Right ventricle myocardium superior (tissue), 1 donor: ENCODE measurements around the gene ERP44. TPM values are rescaled to one million over a fixed set of nuclear protein-coding genes. Genes with fewer than 3 reads are reported as not detected.
"Not testable (repeated sequence)": the region's sequence is repeated elsewhere in the genome, so short reads cannot be mapped to it uniquely, and the experiment has no call there.

Experiments
- ATAC-seq: fragments of 200-7000 bp; cut with Tn5 transposase; one replicate; pipeline ENCODE4 v1.9.1; 2020; ENCODE audit warnings: mild to moderate bottlenecking; ENCODE audit not compliant: poor library complexity
- DNase-seq: peaks from one replicate; pipeline ENCODE4 v3.0.0-alpha.2; 2020
- intact Hi-C: fragments of 100-400 bp; cut with DNase I; formaldehyde crosslinking; loops from one replicate; pipeline ENCODE4 v1.11.2; 2022
- total RNA-seq: library from RNA; stranded (reverse); fragmentation: NEBNext Ultra II Directional; extraction: Animal tissue kit (Norgen Biotek cat#: 25700); gene quantifications from one replicate; pipeline ENCODE4 v1.2.1, GENCODE V29; 2021
- donor health status: DM: no; HTN: yes; CAD: no; lungs with severe emphysema.

Gene ERP44
- total RNA-seq, 1 donor from 2014 or later: 13.5 TPM

GRCh38 chr9:100029251-100029650 is 69.5 kb downstream of the ERP44 start:
- no peak for DNase-seq
- intact Hi-C loops: loop anchor here (5.0 kb wide), 1 partner anchor 188 kb away; no protein-coding TSS in a partner anchor
- no peak for ATAC-seq

- intact Hi-C loops: loop anchor here (5.0 kb wide), 1 partner anchor 189 kb away; no protein-coding TSS in a partner anchor
- peak; percentile 65 for DNase-seq
- ATAC-seq: peak; percentile 93
Observed at GRCh38 chr9:100028201-100028784, 70.5 kb downstream of the ERP44 start.

DNA sequence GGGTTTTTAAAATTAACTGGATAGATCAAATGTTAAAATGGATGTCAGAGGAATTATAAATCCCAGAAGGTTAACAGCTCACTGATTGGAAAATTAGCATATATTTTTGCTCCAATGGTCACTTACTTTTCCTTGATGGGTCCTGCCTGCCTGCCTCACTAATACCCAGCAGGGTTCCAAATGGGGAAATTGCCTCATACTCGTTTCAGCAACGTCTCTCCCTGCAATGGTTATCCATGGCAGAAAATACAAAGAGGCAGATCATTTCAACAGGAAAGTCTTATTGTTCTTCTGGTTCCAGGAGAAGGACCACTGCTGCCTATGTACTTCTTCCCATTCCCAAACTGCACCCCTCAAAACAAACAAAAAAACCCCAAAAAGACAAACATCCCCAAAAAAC is 71.3 kb downstream of the ERP44 start:
- no peak for ATAC-seq
- intact Hi-C loops: loop anchor here (5.0 kb wide), 1 partner anchor 190 kb away; no protein-coding TSS in a partner anchor
- DNase-seq: no peak

- intact Hi-C loops: no loop called here
- DNase-seq (no peak), ATAC-seq (no peak)
Observed at GRCh38 chr9:100021931-100022330, 76.9 kb downstream of the ERP44 start.

- ATAC-seq: no peak
- DNase-seq: no peak
- intact Hi-C loops: no loop called here
Observed at GRCh38 chr9:100020121-100020795, 78.5 kb downstream of the ERP44 start.

GRCh38 chr9:100019541-100019940 is 79.3 kb downstream of the ERP44 start:
- ATAC-seq (no peak), DNase-seq (no peak)
- intact Hi-C loops: no loop called here

- DNase-seq: no peak
- no peak for ATAC-seq
- intact Hi-C loops: no loop called here
Observed at GRCh38 chr9:100014846-100015245, 84.0 kb downstream of the ERP44 start.

GRCh38 chr9:100013573-100013972 is 85.2 kb downstream of the ERP44 start:
- intact Hi-C loops: no loop called here
- DNase-seq: no peak
- no peak for ATAC-seq

DNA sequence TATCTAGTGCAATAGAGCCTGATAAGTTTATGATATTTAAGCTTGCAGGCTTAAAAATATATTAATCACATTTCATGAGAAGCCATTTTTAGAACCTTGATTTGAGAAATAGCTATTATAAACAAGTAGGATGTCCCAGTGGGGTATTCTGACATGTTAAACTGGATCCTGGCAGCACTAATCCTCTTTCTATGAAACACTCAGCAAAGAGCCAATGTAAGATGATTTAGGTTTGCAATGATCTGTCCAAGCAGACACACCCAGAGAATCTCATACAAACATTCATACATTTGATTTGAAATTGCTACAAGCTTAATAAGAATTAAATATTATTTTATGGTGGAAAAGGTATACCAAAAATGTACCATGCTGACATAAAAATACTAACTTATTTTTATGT is 86.5 kb downstream of the ERP44 start:
- intact Hi-C loops: no loop called here
- DNase-seq: no peak
- ATAC-seq: no peak

DNA sequence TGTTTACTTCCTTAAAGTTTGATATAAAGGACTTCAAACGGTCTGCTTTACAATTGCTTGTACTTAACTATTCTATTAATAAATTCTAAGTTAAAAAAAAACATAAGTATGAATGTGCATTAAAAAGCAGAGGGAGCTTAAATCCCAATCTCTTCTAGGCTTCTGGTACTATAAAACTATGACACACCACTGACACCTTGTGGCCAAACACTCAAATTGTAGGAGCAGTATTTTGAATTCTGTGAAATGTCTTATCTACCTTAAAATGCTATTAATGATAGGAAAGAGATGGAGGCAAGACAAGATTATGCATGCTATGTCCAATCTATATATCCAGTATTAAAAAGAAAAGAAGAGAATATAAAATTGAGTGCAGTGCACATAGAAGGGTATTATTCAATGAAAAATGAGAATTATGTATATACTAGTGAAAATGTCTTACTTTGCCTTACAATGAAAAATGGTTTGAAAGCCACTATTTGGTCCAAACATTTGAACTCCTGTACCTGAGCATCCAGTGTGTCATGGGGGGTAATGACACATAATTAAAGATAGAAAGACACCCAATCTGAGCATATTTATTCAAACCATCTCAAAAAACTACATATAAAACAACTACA is 87.6 kb downstream of the ERP44 start:
- intact Hi-C loops: no loop called here

GRCh38 chr9:99999797-100000196 is 99.0 kb downstream of the ERP44 start:
- ATAC-seq: no peak
- intact Hi-C loops: no loop called here
- DNase-seq: no peak

More for the DNA sequence above, 87.6 kb downstream of the ERP44 start:
- DNase-seq: no peak
- no peak for ATAC-seq

GRCh38 chr9:99998866-99999265 is 99.9 kb downstream of the ERP44 start:
- DNase-seq (no peak), ATAC-seq (no peak)
- intact Hi-C loops: no loop called here

DNA sequence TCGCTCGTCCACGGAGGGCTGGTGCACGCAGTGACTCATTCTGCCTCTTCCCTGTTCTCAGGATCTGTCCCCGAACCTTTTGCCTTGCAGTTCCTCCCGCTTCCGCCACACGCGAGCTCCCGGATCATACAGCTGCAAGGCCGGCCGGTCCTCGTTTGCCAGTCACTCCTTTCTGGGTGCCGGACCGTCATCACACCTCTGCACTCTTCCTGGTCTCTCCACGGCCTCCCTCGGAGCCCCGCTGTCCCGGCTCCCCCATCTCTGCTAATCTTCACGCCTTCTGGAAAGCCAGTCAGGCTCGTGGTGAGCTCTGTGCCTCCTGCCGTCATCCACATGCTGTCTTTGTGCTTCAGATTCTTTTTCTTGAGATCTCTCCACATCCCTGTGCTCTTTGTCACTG is 100.5 kb downstream of the ERP44 start:
- DNase-seq (no peak), ATAC-seq (no peak)
- intact Hi-C loops: no loop called here

- intact Hi-C loops, ATAC-seq, DNase-seq: not testable (repeated sequence)
Observed at GRCh38 chr9:99990508-99990907, 108.3 kb downstream of the ERP44 start.

DNA sequence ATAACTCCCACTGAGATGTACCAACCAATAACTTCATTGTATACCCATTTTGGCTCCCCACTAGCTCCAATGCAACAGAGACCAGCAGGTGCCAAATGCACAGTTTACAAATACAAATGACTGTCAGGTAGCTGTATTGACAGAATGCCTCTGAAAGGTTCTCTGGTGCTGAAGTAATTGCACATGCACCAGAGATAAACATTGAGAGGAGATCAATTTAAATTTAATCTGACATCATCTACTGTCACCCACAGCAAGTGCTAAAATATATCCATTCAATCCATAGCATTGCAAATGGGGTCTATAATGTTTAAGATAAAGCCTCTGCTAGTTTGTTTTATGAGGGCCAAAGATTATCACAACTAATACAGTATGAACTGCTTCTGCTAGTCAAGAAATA is 112.2 kb downstream of the ERP44 start:
- intact Hi-C loops: no loop called here
- ATAC-seq (no peak), DNase-seq (no peak)

GRCh38 chr9:99980598-99980997 is 118.2 kb downstream of the ERP44 start:
- intact Hi-C loops: no loop called here
- DNase-seq (no peak), ATAC-seq (no peak)

DNA sequence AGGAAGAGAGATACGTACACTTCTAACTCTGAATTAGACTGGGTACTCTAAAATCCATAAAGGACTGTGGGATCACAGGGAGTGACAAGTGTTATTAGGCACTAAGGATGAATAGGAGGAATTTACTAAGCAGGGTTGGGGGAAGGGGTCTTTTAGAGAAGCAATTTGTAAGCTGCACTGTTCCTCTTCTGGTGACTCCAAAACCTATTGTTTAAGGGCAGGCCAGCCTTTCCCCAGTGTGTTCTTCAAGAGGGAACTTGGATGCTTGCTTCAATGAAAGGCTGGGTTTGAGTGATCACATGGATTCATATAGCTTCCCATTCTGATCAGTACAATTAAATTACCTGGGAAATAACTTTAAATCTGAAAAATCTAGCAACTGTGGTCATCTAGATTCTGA is 120.6 kb downstream of the ERP44 start:
- DNase-seq: no peak
- intact Hi-C loops: no loop called here

GRCh38 chr9:99977033-99977792 is 121.6 kb downstream of the ERP44 start:
- no peak for ATAC-seq
- DNase-seq: no peak
- intact Hi-C loops: no loop called here

More for the DNA sequence above, 120.6 kb downstream of the ERP44 start:
- no peak for ATAC-seq

DNA sequence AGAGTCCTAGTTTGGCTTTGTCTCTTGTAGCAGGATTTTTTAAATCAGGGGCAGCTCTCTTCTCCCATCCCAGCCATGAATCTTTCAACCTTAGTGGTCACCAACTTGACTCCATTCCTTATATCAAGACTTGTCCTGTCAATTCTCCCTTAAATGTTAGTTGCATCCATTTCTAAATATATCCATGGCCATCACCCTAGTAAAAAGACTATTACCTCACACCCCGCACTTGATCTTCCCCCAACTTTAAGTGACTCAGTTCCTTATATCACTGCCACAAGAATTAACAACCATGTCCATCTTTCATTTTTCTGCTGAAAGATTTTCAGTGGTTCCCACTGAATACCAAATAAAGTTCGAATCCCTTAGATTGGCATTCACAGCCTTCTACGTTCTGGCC is 125.3 kb downstream of the ERP44 start:
- ATAC-seq: no peak

More for the DNA sequence above, 125.3 kb downstream of the ERP44 start:
- intact Hi-C loops: no loop called here
- DNase-seq: no peak
